ENCODE results near the gene TRIM25.

DNA sequence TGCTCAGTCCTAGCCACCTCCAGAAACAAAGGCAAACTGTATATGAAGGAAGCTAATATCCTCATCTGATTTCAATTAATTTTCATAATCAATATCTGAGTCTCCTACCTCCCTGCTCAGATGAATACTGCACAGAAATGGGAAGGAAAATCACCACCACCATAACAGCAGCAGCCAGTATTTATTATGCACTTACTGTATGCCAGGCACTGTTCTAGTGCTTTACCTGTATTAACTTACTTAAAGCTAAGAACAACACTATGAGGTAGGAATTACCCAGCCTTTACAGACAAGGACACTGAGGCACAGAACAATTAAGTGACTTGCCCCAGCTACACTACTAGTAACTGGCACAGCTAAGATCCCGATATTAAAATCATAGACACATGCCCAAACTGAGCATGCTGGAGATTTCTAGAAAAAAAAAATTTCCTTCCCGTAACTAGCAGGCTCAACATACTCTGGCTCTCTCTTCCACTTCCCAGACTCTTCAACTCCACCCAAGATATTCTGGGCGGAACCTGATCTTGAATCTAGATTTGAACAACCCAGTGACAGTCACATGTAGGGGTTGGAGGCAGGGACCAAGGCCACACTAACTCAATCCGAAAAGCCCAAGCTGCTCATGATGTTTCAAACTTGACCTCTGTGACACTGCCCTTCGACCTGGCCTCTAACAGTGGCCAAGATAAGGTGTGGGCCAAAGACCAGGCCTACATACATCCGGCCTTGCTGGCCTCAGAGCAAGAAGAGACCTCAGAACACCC, 3.9 kb downstream of the TRIM25 start:
- TF ChIP-seq, protein P1, sequence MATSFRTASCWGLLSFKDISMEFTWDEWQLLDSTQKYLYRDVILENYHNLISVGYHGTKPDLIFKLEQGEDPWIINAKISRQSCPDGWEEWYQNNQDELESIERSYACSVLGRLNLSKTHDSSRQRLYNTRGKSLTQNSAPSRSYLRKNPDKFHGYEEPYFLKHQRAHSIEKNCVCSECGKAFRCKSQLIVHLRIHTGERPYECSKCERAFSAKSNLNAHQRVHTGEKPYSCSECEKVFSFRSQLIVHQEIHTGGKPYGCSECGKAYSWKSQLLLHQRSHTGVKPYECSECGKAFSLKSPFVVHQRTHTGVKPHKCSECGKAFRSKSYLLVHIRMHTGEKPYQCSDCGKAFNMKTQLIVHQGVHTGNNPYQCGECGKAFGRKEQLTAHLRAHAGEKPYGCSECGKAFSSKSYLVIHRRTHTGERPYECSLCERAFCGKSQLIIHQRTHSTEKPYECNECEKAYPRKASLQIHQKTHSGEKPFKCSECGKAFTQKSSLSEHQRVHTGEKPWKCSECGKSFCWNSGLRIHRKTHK (tag by site-specific recombination; IDR thresholded peaks at IDR 0.05) = no peak
- TF ChIP-seq GFI1B (tag by site-specific recombination; IDR thresholded peaks at IDR 0.05) = no peak
- TF ChIP-seq ZNF629 (tag by site-specific recombination; IDR thresholded peaks at IDR 0.05) = no peak
- no peak for TF ChIP-seq ZSCAN16 (tag by site-specific recombination; IDR thresholded peaks at IDR 0.05)
- TF ChIP-seq, protein P2, sequence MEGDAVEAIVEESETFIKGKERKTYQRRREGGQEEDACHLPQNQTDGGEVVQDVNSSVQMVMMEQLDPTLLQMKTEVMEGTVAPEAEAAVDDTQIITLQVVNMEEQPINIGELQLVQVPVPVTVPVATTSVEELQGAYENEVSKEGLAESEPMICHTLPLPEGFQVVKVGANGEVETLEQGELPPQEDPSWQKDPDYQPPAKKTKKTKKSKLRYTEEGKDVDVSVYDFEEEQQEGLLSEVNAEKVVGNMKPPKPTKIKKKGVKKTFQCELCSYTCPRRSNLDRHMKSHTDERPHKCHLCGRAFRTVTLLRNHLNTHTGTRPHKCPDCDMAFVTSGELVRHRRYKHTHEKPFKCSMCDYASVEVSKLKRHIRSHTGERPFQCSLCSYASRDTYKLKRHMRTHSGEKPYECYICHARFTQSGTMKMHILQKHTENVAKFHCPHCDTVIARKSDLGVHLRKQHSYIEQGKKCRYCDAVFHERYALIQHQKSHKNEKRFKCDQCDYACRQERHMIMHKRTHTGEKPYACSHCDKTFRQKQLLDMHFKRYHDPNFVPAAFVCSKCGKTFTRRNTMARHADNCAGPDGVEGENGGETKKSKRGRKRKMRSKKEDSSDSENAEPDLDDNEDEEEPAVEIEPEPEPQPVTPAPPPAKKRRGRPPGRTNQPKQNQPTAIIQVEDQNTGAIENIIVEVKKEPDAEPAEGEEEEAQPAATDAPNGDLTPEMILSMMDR (tag by site-specific recombination; IDR thresholded peaks at IDR 0.05) = no peak
- no peak for TF ChIP-seq HOXA7 (CRISPR knock-in tag; IDR thresholded peaks at IDR 0.05; ENCODE audit: borderline replicate concordance)
- TF ChIP-seq, protein P3, sequence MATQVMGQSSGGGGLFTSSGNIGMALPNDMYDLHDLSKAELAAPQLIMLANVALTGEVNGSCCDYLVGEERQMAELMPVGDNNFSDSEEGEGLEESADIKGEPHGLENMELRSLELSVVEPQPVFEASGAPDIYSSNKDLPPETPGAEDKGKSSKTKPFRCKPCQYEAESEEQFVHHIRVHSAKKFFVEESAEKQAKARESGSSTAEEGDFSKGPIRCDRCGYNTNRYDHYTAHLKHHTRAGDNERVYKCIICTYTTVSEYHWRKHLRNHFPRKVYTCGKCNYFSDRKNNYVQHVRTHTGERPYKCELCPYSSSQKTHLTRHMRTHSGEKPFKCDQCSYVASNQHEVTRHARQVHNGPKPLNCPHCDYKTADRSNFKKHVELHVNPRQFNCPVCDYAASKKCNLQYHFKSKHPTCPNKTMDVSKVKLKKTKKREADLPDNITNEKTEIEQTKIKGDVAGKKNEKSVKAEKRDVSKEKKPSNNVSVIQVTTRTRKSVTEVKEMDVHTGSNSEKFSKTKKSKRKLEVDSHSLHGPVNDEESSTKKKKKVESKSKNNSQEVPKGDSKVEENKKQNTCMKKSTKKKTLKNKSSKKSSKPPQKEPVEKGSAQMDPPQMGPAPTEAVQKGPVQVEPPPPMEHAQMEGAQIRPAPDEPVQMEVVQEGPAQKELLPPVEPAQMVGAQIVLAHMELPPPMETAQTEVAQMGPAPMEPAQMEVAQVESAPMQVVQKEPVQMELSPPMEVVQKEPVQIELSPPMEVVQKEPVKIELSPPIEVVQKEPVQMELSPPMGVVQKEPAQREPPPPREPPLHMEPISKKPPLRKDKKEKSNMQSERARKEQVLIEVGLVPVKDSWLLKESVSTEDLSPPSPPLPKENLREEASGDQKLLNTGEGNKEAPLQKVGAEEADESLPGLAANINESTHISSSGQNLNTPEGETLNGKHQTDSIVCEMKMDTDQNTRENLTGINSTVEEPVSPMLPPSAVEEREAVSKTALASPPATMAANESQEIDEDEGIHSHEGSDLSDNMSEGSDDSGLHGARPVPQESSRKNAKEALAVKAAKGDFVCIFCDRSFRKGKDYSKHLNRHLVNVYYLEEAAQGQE (tag by site-specific recombination; IDR thresholded peaks at IDR 0.05) = no peak
